T-helper 1 cell treated with Interleukin-12 subunit alpha and Interleukin-12 subunit beta and Interleukin-4 antibody, amounts not matched to agents 30 ng/mL and 1 ng/mL, for 36 hours (primary cell): ENCODE measurements around the gene CAPN2. TPM values are rescaled to one million over a fixed set of nuclear protein-coding genes. Genes with fewer than 3 reads are reported as not detected.

Source experiments
- intact Hi-C: fragments of 100-400 bp; cut with micrococcal nuclease; formaldehyde crosslinking; loops from one replicate; pipeline ENCODE4 v1.15.1; 2024
- total RNA-seq: library from RNA; stranded (reverse); gene quantifications from 2 replicates; pipeline ENCODE4 v1.2.3, GENCODE V29; 2022

The CAPN2 gene
- total RNA-seq, 1 donor from 2014 or later, result 194 TPM

DNA sequence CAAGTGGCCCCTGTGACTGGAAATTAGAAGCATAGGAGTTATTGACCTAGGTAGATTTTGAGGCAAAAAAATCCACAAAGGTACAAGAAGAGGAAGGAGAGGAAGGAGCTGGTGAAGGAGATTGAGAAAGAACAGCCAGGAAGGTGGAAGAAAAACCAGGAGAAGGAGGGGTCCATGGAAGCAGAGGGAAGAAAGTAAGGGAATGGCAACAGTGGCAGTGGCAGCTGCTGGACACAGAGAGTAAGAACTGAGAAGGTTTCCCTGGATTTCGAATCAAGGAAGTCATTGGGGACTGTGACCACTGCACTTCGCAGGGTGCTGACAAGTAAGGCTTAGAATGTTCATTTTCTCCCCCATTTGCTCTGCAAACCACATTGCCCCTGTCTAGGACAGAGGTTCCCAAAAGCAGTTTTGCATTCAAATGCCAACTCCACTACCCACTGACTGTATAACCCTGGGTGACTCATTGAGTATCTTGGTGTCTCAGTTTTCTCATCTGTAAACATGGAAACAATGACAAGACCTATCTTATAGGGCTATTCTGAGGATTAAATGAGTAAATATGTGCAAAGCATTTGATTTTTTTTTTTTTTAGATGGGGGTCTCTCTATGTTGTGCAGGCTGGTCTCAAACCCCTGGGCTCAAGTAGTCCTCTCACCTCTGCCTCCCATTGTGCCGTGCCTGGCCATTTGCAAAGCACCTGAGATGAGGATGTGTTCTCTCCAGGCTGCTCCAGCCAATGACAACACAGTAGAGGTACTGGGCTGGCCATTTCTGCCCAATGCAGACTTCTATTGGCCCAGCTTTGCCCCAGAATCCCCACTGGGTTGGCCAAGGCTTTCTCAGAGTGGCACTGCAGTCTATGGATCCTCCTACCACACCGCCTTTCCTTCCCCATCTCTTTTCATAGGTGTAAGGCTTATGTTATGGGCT is 9.3 kb upstream of the CAPN2 start:
- intact Hi-C loops, result no loop called here

DNA sequence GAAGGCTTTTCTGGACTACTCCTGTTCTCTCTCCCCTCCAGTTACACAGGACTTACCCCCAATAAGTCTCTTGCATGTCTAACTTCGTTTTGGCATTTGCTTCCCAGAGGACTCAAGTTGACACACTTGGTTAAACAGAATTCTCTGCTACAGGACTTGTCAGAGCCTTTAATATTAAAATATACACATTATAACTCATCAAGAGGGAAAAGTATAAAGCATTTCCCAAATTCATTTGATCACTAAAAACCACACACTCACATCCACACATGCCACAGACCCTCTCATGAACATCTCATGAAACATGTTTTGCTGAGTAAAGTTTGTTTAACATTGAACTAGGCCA is 8.7 kb upstream of the CAPN2 start:
- intact Hi-C loops, result no loop called here

DNA sequence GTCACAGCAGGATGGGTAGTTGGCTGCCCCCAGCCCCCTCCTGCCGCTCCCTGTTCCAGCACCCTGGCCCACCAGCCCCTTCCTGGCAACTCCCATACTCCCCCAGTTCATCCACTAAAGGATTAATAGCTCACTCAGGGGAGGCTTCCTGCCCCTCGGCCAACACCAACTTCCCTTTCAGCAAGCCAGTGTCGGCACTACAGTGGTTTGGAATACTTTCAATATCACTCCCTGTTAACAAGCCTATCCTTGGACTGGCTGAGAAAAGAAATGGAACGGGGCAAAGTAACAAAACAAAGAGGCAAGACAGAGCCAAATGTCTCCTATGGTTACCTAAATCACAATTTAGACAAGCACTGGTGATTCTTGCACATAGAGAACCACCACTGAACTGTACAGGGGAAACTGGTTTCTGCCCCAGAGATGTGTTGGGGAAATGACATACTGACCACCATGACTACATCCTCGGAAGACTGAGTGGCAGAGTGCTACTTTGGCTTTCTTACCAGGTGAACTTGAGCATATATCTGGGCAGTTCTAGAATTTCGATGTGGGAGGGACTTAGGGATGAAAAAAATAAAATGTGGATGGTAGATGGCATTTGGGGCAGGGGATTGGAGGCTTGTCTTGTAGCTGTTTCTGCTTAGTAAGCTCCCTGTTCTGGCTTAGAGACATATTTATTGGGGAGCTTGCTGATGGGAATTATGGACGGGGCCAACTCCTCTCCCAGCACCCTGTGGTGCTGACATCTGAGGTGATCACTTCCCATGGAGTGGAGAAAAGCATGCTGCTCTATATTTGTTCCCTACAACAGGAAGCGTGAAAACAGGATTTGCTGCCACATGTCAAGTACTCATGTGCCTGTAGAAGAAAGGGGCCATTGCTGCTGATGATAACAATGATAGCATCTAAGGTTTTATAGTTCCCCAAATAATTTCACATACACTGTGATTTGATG is 7.1 kb upstream of the CAPN2 start:
- intact Hi-C loops, result no loop called here

DNA sequence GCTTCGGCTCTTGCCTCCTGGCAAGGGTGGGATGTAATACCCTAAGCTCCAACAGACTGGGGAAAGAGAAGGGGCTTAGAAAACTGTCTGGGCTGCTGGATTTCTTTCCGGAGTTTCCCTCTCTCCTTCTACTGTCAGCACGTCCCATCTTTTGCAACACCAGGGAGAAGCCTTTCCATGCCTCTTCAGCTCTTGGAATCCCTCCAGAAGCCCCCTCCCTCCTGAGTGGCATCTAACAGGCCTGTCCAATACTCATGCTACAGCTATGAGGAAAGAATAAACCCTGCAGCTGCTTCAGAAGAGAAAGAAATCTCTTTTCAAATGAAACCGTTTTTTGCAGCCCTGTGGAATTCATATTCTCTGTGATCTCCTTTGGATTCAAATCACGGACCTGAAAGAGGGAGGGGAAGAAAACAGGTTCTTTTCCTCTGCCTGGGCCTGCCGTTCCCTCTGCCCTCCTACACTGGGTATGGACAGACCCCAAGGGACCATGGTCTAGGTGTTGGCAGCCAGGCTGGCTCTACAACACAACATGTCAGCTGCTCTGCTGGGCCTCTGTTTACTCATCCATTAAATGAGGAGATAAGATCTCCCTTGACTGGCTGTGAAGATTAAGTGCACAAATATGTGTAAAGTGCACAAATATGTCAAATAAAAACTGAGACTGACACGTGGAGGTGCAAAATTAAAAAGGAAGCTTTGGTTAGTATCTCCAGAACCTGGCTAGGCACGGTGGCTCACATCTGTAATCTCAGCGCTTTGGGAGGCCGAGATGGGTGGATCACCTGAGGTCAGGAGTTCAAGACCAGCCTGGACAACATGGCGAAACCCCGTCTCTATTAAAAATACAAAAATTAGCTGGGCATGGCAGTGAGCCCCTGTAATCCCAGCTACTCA is 6.0 kb upstream of the CAPN2 start:
- intact Hi-C loops, result no loop called here

DNA sequence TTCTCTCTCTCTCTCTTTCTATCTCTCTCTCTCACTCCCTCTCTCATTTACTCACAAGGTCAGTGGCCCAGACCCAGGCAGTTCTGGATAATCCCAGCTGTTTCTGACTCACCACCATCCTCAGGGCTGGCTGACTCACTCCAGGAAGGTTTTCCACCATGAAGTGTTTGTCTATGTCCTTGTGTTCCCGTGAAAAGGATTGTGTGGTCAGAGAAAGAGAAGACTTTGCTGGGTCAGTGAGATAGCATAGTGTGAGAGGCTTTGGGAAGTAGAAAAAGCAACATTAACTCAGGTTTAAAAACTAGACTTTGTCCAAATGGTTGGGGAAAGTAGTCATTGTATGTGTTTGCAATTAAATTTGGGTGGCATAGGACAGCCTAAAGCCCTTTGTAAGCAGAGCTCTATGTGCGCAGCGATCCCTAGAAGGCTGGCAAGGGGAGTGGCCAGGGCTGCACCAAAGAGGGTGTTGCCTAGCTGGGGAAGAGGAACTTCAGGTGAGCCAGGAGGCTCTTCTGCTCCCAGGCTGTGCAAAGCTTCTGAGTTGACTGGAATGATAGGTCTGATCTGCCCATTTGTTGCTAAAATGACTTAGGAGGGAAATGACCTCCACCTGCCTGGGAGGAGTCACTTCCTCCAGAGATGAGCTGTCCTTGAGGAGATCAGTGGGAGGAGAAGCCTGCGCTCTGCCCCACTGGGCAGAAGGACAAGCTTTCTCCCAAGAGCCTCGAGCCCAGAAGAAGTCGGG is 4.9 kb upstream of the CAPN2 start:
- intact Hi-C loops, result no loop called here

DNA sequence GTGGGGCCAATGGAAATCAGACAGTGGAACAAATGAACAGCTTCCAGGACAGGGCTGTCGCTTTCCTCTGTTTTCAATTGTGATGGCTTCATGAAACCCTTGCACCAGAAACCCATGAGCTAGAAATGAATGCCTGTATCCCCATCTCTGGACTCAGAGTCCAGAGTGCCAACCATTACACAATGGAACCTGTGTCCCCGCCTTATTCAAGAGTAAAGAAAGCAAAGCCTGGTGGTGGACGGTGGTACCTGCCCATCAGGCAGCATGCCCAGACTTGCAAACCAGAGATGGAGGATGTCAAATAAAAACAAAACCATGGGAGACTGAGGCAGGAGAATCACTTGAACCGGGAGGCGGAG is 4.4 kb upstream of the CAPN2 start:
- intact Hi-C loops, result no loop called here

DNA sequence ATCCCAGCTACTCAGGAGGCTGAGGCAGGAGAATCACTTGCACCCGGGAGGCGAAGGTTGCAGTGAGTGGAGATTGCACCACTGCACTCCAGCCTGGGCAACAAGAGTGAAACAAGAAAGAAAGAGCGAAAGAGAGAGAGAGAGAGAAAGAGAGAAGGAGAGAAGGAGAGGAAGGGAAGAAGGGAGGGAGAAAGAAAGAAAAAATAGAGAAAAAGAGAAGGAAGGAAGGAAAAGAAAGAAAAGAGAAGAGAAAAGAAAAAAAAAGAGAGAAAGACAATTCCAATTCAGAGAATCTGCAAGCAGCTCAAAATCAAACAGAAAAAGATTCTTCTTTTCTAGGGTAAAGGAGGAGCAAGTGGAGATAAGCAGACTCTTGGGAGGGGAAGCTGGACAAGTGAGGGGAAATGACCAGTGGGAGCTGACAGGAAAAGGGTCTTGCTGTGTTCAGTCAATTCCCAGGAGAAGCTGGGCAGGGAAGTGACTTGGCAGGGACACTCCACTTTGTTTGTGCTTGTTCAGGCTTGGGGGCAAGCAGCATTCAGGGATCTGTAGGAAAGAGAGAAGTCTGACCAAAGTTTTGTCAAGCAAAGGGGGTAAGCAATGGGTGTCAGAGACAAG is 3.6 kb upstream of the CAPN2 start:
- intact Hi-C loops, result no loop called here

DNA sequence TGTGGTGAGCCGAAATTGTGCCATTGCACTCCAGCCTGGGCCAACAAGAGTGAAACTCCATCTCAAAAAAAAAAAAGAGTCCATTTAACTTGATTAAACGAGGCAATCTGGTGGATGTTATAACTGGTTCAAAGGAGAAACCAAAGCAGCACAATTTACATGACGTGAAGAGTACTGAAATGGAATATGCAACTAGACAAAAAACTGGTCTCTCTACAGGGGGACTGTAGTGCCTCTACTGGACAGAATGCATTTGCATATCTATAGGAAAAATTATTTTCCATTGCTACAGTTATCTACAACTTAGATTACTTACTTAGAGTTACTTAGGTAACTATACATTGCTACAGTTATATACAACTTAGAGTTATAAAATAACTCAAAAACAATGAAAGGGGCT is 2.7 kb upstream of the CAPN2 start:
- intact Hi-C loops, result no loop called here

DNA sequence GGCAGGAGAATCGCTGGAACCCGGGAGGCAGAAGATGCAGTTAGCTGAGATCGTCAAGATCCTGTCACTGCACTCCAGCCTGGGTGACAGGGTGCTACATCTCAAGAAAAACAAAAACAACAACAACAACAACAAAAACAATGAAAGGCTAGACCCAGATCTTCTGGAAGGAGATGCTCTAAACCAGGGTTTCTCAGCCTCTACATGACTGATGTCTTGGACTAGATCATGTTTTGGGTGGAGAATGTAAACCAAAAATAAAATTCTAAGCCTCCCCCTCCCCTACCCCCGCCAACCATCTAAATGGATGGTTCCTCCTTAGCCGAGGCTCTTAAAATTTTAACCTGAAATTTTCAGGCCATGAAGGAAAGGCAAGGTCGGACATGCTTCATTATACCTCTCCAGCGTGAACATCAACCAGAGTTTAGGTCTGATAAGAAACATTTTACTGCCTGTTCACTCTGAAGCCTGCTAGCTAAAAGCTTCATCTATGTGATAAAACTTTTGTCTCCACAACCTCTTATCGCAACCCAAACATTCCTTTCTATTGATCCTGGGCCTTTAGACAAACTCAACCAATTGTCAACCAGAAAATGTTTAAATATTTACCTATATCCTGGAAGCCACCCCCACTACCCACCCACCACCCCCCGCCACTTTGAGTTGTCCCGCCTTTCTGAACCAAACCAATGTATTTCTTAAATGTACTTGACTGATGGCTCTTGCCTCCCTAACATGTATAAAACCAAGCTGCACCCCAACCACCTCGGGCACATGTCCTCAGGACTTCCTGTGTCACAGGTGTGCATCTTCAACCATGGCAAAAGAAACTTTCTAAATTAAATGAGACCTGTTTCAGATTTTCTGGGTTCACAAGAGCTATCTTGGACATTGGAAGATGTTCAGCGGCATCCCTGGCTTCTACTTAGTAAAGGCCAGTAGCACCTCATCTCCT is 1.9 kb upstream of the CAPN2 start:
- intact Hi-C loops, result loop anchor here (10.0 kb wide), 3 partner anchors 784 to 1056 kb away; no protein-coding TSS in a partner anchor

DNA sequence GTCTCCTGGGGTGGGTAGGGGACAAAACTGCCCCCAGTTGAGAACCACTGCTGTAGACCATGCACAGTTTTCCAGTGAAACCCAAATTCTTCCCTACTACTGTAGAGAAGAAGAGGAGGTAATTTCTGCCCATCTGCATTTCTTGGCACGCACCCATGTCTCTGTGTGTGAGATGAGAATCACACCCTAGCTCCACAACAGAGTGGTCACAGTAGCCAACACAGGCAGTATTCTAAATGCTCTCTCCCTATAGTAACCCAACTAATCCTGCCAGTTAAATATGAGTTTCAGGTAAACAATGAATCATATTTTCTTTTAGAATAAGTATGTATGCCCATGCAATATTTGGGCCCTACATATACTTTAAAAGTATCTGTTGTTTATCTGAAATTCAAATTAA is 1.2 kb upstream of the CAPN2 start:
- intact Hi-C loops, result loop anchor here (10.0 kb wide), 3 partner anchors 784 to 1056 kb away; no protein-coding TSS in a partner anchor

DNA sequence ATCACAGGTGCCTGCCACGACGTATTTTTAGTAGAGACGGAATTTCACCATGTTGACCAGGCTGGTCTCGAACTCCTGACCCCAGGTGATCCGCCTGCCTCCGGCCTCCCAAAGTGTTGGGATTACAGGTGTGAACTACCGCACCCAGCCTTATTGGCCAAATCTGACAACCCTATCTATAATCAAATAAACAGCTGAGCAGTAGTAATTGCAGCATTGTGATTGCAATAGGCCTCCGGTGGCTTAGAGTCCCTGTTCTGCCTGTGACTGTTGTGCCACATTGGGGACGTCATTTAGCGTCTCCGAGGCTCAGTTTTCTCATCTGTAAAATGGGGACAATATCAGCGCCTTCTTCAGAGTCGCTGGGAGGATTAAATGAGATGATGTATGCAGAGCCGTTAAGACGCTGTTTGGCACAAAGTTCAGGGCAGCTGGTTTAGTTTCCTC is 569 bp upstream of the CAPN2 start:
- intact Hi-C loops, result loop anchor here (1.0 to 10.0 kb wide), 5 partner anchors 13 to 1057 kb away; no protein-coding TSS in a partner anchor

DNA sequence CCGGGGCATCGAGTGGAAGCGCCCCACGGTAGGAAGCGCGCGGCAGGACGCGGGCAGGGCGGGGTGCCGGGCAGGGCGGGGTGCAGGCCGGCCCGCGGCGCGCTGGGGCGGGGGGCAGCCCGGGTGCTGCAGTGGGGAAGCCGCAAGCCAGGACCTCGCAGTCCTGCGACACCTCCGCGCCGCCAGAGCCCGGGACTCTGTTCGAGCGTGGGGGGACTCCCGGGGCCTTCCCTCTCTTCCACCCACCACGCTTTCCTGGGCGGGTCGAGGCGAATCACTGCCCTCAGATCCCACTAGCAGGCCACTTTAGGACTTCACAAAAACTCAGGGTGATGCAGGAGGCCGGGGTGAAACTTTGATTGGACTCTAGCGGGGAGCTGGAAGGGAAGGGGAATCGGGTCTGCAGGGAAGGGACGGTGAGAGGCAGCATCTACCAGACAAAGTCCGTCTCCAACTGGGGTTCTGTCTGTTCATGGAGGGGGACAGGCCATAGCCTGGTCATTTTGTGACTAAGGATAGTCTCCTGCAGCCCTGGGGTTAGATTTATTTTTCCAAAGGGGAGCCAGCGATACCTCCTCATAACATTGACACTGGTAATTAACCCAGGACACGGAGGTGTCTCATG is 623 bp downstream of the CAPN2 start:
- intact Hi-C loops, result loop anchor here (1.0 to 10.0 kb wide), 6 partner anchors 14 to 1058 kb away; no protein-coding TSS in a partner anchor

DNA sequence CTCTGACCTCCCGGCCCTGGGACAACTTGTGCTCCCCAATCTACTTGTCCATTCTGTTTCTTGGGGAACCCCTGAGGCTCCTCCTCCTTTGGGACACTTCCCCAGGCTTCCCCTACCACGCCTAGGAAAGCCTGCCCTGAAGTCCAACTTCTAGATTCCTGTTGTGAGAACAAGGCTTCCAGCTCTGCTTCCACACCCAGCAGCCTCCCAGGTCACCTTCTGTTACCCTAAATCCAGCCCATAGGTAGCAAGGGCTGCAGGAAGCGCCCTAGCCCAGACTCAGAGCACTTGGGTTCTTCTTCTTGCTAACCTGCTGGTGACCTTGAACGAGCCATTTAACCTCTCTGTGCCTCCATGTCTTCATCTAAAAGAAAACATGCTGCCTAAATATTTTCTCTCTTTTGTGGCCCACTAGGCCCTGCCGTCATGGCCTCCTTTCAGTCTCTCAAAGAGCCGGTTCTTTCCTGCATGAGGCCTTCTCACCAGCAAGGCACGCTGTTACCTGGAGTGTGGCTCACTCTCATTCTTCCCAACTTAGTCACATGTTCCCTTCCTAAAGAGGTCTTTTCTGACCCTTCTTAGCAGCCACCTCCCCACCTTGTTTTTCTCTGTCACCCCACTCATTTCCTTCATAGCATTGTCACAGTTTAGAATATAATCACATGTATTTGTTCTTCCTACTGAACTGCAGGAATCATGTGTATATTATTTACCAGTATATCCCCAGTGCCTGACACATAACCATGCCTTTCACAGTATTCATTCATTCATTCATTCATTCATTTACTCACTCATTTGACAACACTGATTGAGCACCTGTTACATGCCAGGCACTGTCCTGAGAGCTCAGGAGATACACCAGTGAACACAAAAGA is 1.4 kb downstream of the CAPN2 start:
- intact Hi-C loops, result loop anchor here (1.0 to 10.0 kb wide), 5 partner anchors 15 to 1059 kb away; no protein-coding TSS in a partner anchor

DNA sequence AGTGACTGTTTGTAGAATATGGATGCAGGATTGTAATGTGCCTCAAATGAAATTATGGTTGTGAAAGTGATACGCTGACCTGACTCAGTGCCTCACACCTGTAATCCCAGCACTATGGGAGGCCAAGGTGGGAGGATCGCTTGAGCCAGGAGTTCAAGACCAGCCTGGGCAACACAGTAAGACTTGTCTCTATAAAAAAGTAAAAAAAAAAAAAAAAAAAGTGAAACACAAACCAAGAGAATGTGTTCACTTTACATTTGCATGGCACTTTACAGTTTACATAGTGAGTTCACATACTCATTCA is 2.0 kb downstream of the CAPN2 start:
- intact Hi-C loops, result loop anchor here (10.0 kb wide), 3 partner anchors 780 to 1060 kb away; no protein-coding TSS in a partner anchor

DNA sequence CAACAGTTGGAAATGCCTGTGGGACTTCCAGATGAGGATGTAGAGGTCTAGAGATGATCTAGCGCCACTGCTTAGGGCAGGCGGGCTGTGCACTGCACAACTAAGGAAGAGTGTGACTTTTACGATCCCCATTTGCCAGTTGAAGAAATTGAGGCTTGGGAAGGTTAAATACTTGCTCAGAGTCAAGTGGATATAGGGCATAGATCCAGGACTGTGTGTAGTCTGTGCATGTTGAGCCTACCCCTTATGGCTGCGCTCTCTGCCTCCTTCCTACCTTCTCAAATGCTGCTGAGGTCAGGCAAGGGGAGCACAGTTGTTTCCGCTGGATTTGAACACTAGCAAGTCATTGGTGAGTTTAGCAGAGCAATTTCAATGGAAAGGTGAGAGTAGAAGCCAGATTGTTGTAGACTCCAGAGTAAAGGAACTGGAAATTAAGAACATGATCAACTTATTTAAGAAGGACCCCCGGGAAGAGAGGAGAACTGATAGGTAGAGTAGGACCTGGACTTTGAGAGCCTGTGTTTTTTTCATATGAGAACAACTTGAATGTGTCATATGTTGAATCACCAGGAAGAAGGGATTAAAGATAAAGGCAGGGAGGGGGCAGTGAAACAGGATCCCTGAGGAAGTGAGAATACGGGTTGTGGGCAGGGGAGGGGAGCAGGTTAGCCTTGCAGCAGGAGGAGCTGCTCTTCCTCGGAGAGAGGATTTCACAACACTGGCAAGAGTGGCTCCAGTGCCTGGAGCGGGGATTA is 2.7 kb downstream of the CAPN2 start:
- intact Hi-C loops, result loop anchor here (5.0 to 10.0 kb wide), 5 partner anchors 717 to 1060 kb away; partner anchors contain the start of genes AIDA, BROX and WDR26

DNA sequence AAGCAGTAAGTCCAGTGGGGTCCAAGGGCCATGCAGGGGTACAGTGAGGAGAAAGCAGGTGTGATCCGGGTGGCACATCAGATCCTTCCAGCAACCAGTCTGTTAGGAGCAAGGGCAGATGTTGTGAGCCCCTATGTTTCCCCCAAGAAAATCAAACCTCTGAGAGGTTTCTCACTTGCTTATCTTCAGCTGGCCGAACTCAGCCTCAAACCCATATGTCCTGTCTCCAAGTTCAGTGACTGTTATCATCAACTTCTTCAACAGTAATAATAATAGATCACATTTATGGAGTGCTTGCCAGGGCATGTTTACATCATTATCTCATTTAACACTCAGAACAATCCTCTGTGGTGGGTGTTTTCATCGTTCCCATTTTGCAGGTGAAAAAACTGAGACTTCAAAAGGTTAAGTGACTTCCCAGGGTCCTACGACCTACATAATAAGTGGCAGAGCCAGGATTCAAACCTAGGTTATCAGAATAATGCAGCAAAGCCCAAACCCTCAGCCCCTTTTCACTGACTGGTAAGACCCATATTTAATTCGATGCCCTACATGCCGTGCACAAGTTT is 3.3 kb downstream of the CAPN2 start:
- intact Hi-C loops, result loop anchor here (1.0 to 10.0 kb wide), 8 partner anchors 11 to 1061 kb away; partner anchors contain the start of genes AIDA, BROX, NVL and WDR26
